ENCODE results near the gene ADAMTSL3. TPM values are rescaled to one million over a fixed set of nuclear protein-coding genes. Genes with fewer than 3 reads are reported as not detected.

Gene ADAMTSL3
- total RNA-seq, 1 donor from 2014 or later, result 0.17 TPM

GRCh38 chr15:83786336-83786735 lies 132.4 kb downstream of the ADAMTSL3 start:
- no peaks in the 10 kb centered on the region for H3K36me3 Mint-ChIP-seq (ENCODE audit: low read depth)

GRCh38 chr15:83793069-83793468 lies 139.1 kb downstream of the ADAMTSL3 start:
- no peaks in the 10 kb centered on the region for H3K4me1 Mint-ChIP-seq (ENCODE audit: low read depth)
- no peak for TF ChIP-seq CTCF (IDR thresholded peaks at IDR 0.05)
- no peak for DNase-seq (ENCODE audit: low spot score)
- no peak overlapping the region for H3K4me3 Mint-ChIP-seq (ENCODE audit: unreplicated experiment)
- no peaks in the 10 kb centered on the region for H3K27me3 Mint-ChIP-seq (ENCODE audit: low read depth)
- no peaks in the 10 kb centered on the region for H3K36me3 Mint-ChIP-seq (ENCODE audit: low read depth)
- H3K27ac Mint-ChIP-seq (ENCODE audit: unreplicated experiment), result no peak overlapping the region
- peaks cover 6% of the 10 kb centered on the region for H3K9me3 Mint-ChIP-seq (ENCODE audit: low read depth)

More at GRCh38 chr15:83786336-83786735, 132.4 kb downstream of the ADAMTSL3 start:
- H3K27me3 Mint-ChIP-seq (ENCODE audit: low read depth), result no peaks in the 10 kb centered on the region
- H3K27ac Mint-ChIP-seq (ENCODE audit: unreplicated experiment), result no peak overlapping the region
- peaks cover 9% of the 10 kb centered on the region for H3K9me3 Mint-ChIP-seq (ENCODE audit: low read depth)
- no peak for TF ChIP-seq CTCF (IDR thresholded peaks at IDR 0.05)
- DNase-seq (ENCODE audit: low spot score), result no peak
- no peak overlapping the region for H3K4me3 Mint-ChIP-seq (ENCODE audit: unreplicated experiment)
- no peaks in the 10 kb centered on the region for H3K4me1 Mint-ChIP-seq (ENCODE audit: low read depth)

- H3K27me3 Mint-ChIP-seq (ENCODE audit: low read depth), result no peaks in the 10 kb centered on the region
- no peak for DNase-seq (ENCODE audit: low spot score)
- no peak for TF ChIP-seq CTCF (IDR thresholded peaks at IDR 0.05)
- peaks cover 6% of the 10 kb centered on the region for H3K9me3 Mint-ChIP-seq (ENCODE audit: low read depth)
- no peaks in the 10 kb centered on the region for H3K4me1 Mint-ChIP-seq (ENCODE audit: low read depth)
- no peaks in the 10 kb centered on the region for H3K36me3 Mint-ChIP-seq (ENCODE audit: low read depth)
- no peak overlapping the region for H3K27ac Mint-ChIP-seq (ENCODE audit: unreplicated experiment)
- no peak overlapping the region for H3K4me3 Mint-ChIP-seq (ENCODE audit: unreplicated experiment)
Observed at GRCh38 chr15:83794209-83794608, 140.3 kb downstream of the ADAMTSL3 start.

GRCh38 chr15:83809345-83809744 lies 155.4 kb downstream of the ADAMTSL3 start:
- peaks cover 16% of the 10 kb centered on the region for H3K9me3 Mint-ChIP-seq (ENCODE audit: low read depth)
- H3K4me1 Mint-ChIP-seq (ENCODE audit: low read depth), result no peaks in the 10 kb centered on the region
- H3K27me3 Mint-ChIP-seq (ENCODE audit: low read depth), result peaks cover 3% of the 10 kb centered on the region
- H3K36me3 Mint-ChIP-seq (ENCODE audit: low read depth), result no peaks in the 10 kb centered on the region
- no peak overlapping the region for H3K4me3 Mint-ChIP-seq (ENCODE audit: unreplicated experiment)
- TF ChIP-seq CTCF (IDR thresholded peaks at IDR 0.05), result no peak
- H3K27ac Mint-ChIP-seq (ENCODE audit: unreplicated experiment), result no peak overlapping the region
- no peak for DNase-seq (ENCODE audit: low spot score)

- Mint-ChIP-seq H3K27me3 (ENCODE audit: low read depth) (peaks cover 6% of the 10 kb centered on the region), H3K9me3 (ENCODE audit: low read depth) (peaks cover 16% of the 10 kb centered on the region), H3K4me1 (ENCODE audit: low read depth) (no peaks in the 10 kb centered on the region), H3K36me3 (ENCODE audit: low read depth) (no peaks in the 10 kb centered on the region), H3K4me3 (ENCODE audit: unreplicated experiment) (no peak overlapping the region), H3K27ac (ENCODE audit: unreplicated experiment) (no peak overlapping the region)
- TF ChIP-seq CTCF (IDR thresholded peaks at IDR 0.05), result no peak
- DNase-seq (ENCODE audit: low spot score), result no peak
Observed at GRCh38 chr15:83810110-83810509, 156.2 kb downstream of the ADAMTSL3 start.
